HG03442 (cell line): ENCODE results near the gene DNAH8.

Experiments
- ATAC-seq: cut with Tn5 transposase; IDR thresholded peaks from one replicate; pipeline ENCODE4 v1.9.1; 2021; ENCODE audit warnings: mild to moderate bottlenecking, moderate library complexity; ENCODE audit not compliant: unreplicated experiment

Gene DNAH8

GRCh38 chr6:39047434-39048327, 332.6 kb downstream of the DNAH8 start:
- no peak for ATAC-seq

GRCh38 chr6:39048481-39049399, 333.6 kb downstream of the DNAH8 start, which contains the start of gene GLP1R:
TSS of gene GLP1R (plus strand) at chr6:39048781. CDS start at chr6:39048841, 60 bp downstream.
- ATAC-seq: no peak

GRCh38 chr6:39049575-39050283, 334.6 kb downstream of the DNAH8 start:
- ATAC-seq: no peak

GRCh38 chr6:39050453-39051112, 335.5 kb downstream of the DNAH8 start:
- ATAC-seq: no peak

GRCh38 chr6:39051399-39052122, 336.4 kb downstream of the DNAH8 start:
- no peak for ATAC-seq

GRCh38 chr6:39053016-39053624, 338.0 kb downstream of the DNAH8 start:
- ATAC-seq: no peak

- ATAC-seq: no peak
Measured at GRCh38 chr6:39053854-39054576, 338.9 kb downstream of the DNAH8 start.

- ATAC-seq: no peak
Measured at GRCh38 chr6:39054577-39055142, 339.5 kb downstream of the DNAH8 start.

- ATAC-seq: no peak
Measured at GRCh38 chr6:39055661-39056060, 340.6 kb downstream of the DNAH8 start.

- ATAC-seq: no peak
Measured at GRCh38 chr6:39056191-39056590, 341.1 kb downstream of the DNAH8 start.

GRCh38 chr6:39056681-39057080, 341.6 kb downstream of the DNAH8 start:
- ATAC-seq: no peak

- no peak for ATAC-seq
Measured at GRCh38 chr6:39057251-39058155, 342.4 kb downstream of the DNAH8 start.

- ATAC-seq: no peak
Measured at GRCh38 chr6:39058471-39059147, 343.5 kb downstream of the DNAH8 start.

GRCh38 chr6:39059496-39060310, 344.6 kb downstream of the DNAH8 start:
- ATAC-seq: no peak

GRCh38 chr6:39060467-39061160, 345.5 kb downstream of the DNAH8 start:
- ATAC-seq: no peak
